GM12801 (cell line): ENCODE measurements around the gene SKIC8.

Source experiments
- TF ChIP-seq, protein P1 (sequence below): IDR thresholded peaks from one replicate; pipeline ENCODE4 v1.5.1; 2011; ENCODE audit warnings: control low read depth; ENCODE audit not compliant: insufficient read length; ENCODE audit errors: extremely low read depth

Gene SKIC8

DNA sequence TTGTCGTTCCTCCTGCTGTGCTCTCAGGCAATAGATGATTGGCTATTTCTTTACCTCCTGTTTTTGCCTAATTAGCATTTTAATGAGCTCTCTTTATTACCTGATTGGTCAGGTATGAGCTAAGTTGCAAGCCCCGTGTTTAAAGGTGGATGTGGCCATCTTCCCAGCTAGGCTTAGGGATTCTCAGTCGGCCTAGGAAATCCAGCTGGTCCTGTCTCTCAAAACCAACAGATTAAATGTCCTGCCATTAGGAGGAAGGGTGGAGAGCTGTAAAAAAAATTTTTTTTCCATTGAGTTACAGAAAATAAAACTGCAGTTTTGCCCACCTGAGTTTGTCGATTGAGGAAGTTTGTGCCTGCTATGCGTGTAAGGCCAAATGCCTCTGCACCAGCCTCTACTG, 59.6 kb downstream of the SKIC8 start:
- TF ChIP-seq, protein P1, sequence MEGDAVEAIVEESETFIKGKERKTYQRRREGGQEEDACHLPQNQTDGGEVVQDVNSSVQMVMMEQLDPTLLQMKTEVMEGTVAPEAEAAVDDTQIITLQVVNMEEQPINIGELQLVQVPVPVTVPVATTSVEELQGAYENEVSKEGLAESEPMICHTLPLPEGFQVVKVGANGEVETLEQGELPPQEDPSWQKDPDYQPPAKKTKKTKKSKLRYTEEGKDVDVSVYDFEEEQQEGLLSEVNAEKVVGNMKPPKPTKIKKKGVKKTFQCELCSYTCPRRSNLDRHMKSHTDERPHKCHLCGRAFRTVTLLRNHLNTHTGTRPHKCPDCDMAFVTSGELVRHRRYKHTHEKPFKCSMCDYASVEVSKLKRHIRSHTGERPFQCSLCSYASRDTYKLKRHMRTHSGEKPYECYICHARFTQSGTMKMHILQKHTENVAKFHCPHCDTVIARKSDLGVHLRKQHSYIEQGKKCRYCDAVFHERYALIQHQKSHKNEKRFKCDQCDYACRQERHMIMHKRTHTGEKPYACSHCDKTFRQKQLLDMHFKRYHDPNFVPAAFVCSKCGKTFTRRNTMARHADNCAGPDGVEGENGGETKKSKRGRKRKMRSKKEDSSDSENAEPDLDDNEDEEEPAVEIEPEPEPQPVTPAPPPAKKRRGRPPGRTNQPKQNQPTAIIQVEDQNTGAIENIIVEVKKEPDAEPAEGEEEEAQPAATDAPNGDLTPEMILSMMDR = no peak

DNA sequence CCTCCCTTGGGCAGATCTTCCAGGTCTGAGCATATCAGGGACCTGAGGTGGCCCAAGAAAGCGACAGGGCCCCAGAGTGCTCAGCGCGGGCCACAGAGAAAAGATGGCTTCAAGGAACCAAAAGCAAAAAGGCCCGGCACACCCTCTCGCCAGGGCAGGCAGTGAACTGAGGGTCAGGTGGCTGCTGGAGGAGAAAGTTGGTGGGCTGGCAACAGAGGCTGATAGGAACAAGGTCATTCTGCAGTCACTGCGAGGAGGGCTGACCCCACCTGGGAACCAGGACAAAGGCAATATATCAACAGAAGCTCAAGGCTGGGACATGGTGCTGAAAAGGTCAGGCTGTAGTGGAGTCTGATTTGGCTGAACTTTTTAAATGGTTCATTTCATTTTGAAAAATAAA, 62.3 kb downstream of the SKIC8 start:
- TF ChIP-seq, protein P1 = no peak

DNA sequence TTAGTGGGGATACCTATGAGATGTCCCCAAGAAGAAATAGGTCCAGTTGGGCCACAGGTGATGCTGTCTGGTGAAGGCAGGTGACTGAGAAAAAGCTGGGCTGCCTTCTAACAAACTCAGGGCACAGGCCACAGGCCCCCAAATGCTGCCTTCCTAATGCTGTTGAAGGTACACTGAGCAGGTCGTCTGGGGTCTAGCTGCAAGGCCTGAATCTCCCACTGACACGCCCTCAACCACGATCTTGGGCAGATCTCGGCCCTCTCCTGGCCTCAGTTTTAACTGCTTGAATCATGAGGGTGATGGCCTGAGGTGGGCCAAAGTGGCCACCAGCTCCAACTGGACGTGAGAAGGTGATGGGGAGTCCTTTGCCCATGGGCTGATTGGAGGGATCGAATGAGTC, 62.9 kb downstream of the SKIC8 start:
- TF ChIP-seq, protein P1 = no peak

DNA sequence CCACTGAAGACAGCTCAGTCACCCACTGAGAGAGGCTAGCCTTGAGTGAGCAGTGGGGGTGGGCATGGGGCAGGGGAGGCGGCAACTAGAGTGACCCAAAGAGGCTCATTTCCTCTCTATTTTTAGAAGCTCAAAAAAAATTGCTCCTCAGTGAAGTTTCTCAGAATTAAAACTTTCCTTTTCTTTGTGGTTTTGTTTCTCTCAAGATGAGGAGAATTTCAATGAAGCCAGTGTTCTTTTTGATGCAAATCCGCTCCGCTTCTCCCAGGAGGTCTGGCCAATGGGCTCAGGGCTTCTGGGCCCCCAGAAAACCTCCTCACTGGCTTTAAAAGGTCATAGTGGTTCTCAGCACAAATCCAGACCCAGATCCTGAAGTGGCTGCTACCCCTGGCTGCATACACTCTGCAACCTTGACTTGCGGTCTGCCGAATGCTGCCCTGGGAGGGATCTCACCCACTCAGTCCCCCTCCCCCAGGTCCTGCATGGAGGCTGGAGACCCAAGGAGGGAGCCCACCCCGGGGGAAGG, 64.8 kb downstream of the SKIC8 start, which contains the start of gene ACSBG1:
Gene ACSBG1 (minus strand): TSS at position 51 of the 526 bp plus-strand sequence. CDS start 64 bp downstream, outside the sequence.
- TF ChIP-seq, protein P1 = no peak

DNA sequence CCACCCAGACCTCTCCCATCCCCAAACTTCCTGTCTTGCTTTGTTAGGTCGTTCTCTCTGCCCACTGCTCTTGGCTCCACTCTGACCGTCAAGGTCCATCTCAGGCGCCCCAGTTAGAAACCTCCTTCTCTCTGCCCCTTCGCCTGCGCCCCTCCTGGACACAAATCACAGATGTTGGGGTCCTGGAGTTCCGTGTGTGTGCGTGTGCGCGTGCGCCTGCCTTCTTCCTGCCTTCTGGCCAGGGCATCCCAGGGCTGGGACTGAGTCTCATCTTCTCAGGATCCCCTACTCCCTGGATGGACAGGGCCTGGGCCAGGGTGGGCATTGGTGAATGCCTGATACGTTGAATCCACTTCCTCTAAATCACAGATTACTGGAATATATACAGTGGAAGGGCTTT, 65.9 kb downstream of the SKIC8 start:
- TF ChIP-seq, protein P1 = no peak
